Aorta (tissue), 5 donors: ENCODE data around the gene NXPH3. TPM values are rescaled to one million over a fixed set of nuclear protein-coding genes. Genes with fewer than 3 reads are reported as not detected.
"Not testable (repeated sequence)": the region's sequence is repeated elsewhere in the genome, so short reads cannot be mapped to it uniquely, and the experiment has no call there.

Source experiments
- ATAC-seq: fragments of 200-7000 bp; cut with Tn5 transposase; one replicate; pipeline ENCODE4 v1.9.1; 2022; ENCODE audit warnings: moderate library complexity; ENCODE audit not compliant: low FRiP score
- DNase-seq, 2 donors: peaks; one replicate each; pipeline ENCODE4 v3.0.0-alpha.2; 2020
- H3K27ac ChIP-seq, 2 donors: one replicate each; pipeline ENCODE4 v1.5.1; 2013; ENCODE audit warnings: low read length in 2 of 2, mild to moderate bottlenecking in 2 of 2, moderate library complexity in 2 of 2, control low read depth in 1 of 2, inconsistent platforms in 1 of 2, low read depth in 1 of 2
- H3K27me3 ChIP-seq, 2 donors: one replicate each; pipeline ENCODE4 v1.6.1; 2013; ENCODE audit warnings: control low read depth in 1 of 2, low read length in 1 of 2, mild to moderate bottlenecking in 1 of 2, moderate library complexity in 1 of 2; ENCODE audit not compliant: insufficient read depth in 2 of 2, control insufficient read depth in 1 of 2
- H3K36me3 ChIP-seq, 2 donors: one replicate each; pipeline ENCODE4 v1.6.1; 2013; ENCODE audit warnings: control low read depth in 1 of 2, low read length in 1 of 2, mild to moderate bottlenecking in 1 of 2; ENCODE audit not compliant: insufficient read depth in 2 of 2, control insufficient read depth in 1 of 2
- H3K4me1 ChIP-seq, 2 donors: one replicate each; pipeline ENCODE4 v1.6.1; 2013; ENCODE audit warnings: low read length in 2 of 2, control low read depth in 1 of 2, mild to moderate bottlenecking in 1 of 2, moderate library complexity in 1 of 2; ENCODE audit not compliant: insufficient read depth in 2 of 2, control insufficient read depth in 1 of 2
- H3K4me3 ChIP-seq, 2 donors: one replicate each; pipeline ENCODE4 v1.5.1; 2013; ENCODE audit warnings: low read length in 2 of 2, control low read depth in 1 of 2, mild to moderate bottlenecking in 1 of 2
- H3K9me3 ChIP-seq: one replicate; pipeline ENCODE4 v1.6.1; 2013; ENCODE audit warnings: mild to moderate bottlenecking, low read length; ENCODE audit not compliant: control insufficient read depth
- WGBS, 2 donors: extraction: QIAGEN DNeasy Blood & Tissue Kit; methylation state at CpG; one replicate each; pipeline ENCODE4 v1.1.7; 2013; 5-methylcytosine and 5-hydroxymethylcytosine counted together
- intact Hi-C, 2 donors: fragments of 100-400 bp; cut with DNase I; formaldehyde crosslinking; loops; one replicate each; pipeline versions ENCODE4 v1.14.2 to v1.15.0; 2022
- polyA plus RNA-seq, 2 donors: library from polyadenylated mRNA; stranded (reverse); fragments of 200-250 nt; gene quantifications; one replicate each; pipeline ENCODE4 v1.2.3, GENCODE V29; 2013
- total RNA-seq, 2 donors: library from RNA; stranded (reverse); fragmentation: NEBNext Ultra II Directional; extraction: Animal tissue kit (Norgen Biotek cat#: 25700); gene quantifications; one replicate each; pipeline ENCODE4 v1.2.1, GENCODE V29; 2021
- donor health status: healthy with polysubstance abuse.
- donor health status: Bipolar disorder and iron deficiency.
- donor health status: DM: no; HTN: no; CAD: no.
- donor health status: DM: no; HTN: no; CAD: no.
- donor health status: DM: yes; HTN: yes; CAD: no.

Gene NXPH3
- total and polyA plus RNA-seq, 4 donors, result 40.4 to 87.5 (median 65.5) TPM

GRCh38 chr17:49564638-49565037 is 11.0 kb upstream of the NXPH3 start:
- Histone ChIP-seq H3K27me3 (no peaks in the 10 kb centered on the region), H3K4me1 (peaks cover 0 to 5% of the 10 kb centered on the region in 2 donors), H3K4me3 (no peak overlapping the region), H3K9me3 (no peaks in the 10 kb centered on the region), H3K27ac (no peak overlapping the region), H3K36me3 (no peaks in the 10 kb centered on the region)
- DNase-seq (no peak), ATAC-seq (no peak)
- intact Hi-C loops, result loop anchor here (5.0 to 10.0 kb wide), 4 partner anchors 223 to 520 kb away; partner anchors contain the start of genes DLX3 (in 2 of the 2) and KAT7 (in 2 of the 2)
- WGBS, 2 donors, result 75 to 80% methylated on average over 4 of the region's 4 CpGs

- intact Hi-C loops, result loop anchor here (5.0 to 10.0 kb wide), 4 partner anchors 221 to 519 kb away; partner anchors contain the start of genes KAT7 (in 2 of the 2) and DLX3 (in 1 of the 2)
- ATAC-seq (peak; percentile 58), DNase-seq (peak; percentile 62 to 89)
- peak overlapping the region in 1 of 2 donors; percentile 60 for H3K27ac ChIP-seq
- 5 to 11% methylated on average over 14 of the region's 14 CpGs for WGBS, 2 donors
- H3K27me3 ChIP-seq, result no peaks in the 10 kb centered on the region
- peaks cover 0 to 5% of the 10 kb centered on the region in 2 donors for H3K4me1 ChIP-seq
- H3K9me3 ChIP-seq, result no peaks in the 10 kb centered on the region
- no peaks in the 10 kb centered on the region for H3K36me3 ChIP-seq
- no peak overlapping the region for H3K4me3 ChIP-seq
Measured at GRCh38 chr17:49565948-49566491, 9.7 kb upstream of the NXPH3 start.

GRCh38 chr17:49566668-49567071 is 9.0 kb upstream of the NXPH3 start:
- 31 to 35% methylated on average over 5 of the region's 5 CpGs for WGBS, 2 donors
- H3K27me3 ChIP-seq, result no peaks in the 10 kb centered on the region
- no peaks in the 10 kb centered on the region for H3K9me3 ChIP-seq
- no peak overlapping the region for H3K4me3 ChIP-seq
- intact Hi-C loops, result loop anchor here (5.0 to 10.0 kb wide), 4 partner anchors 221 to 518 kb away; partner anchors contain the start of genes KAT7 (in 2 of the 2) and DLX3 (in 1 of the 2)
- peaks cover 0 to 5% of the 10 kb centered on the region in 2 donors for H3K4me1 ChIP-seq
- no peak for ATAC-seq
- H3K27ac ChIP-seq, result peak overlapping the region in 1 of 2 donors; percentile 90
- no peaks in the 10 kb centered on the region for H3K36me3 ChIP-seq
- peak; percentile 22 to 50 for DNase-seq

- peak in 1 of 2 donors; percentile 72 for DNase-seq
- no peak overlapping the region for H3K4me3 ChIP-seq
- H3K27me3 ChIP-seq, result no peaks in the 10 kb centered on the region
- no peaks in the 10 kb centered on the region for H3K9me3 ChIP-seq
- no peaks in the 10 kb centered on the region for H3K36me3 ChIP-seq
- WGBS, 2 donors, result 76 to 85% methylated on average over 9 of the region's 9 CpGs
- intact Hi-C loops, result loop anchor here (5.0 to 10.0 kb wide), 4 partner anchors 220 to 518 kb away; partner anchors contain the start of genes KAT7 (in 2 of the 2) and DLX3 (in 1 of the 2)
- peak overlapping the region in 1 of 2 donors; percentile 90 for H3K27ac ChIP-seq
- H3K4me1 ChIP-seq, result peaks cover 0 to 5% of the 10 kb centered on the region in 2 donors
- no peak for ATAC-seq
Measured at GRCh38 chr17:49567104-49567521, 8.6 kb upstream of the NXPH3 start.

- intact Hi-C loops, result loop anchor here (2.0 to 10.0 kb wide), 5 partner anchors 219 to 517 kb away; partner anchors contain the start of genes KAT7 (in 2 of the 2) and DLX3 (in 1 of the 2)
- no peaks in the 10 kb centered on the region for H3K27me3 ChIP-seq
- 7 to 9% methylated on average over 42 of the region's 42 CpGs for WGBS, 2 donors
- H3K9me3 ChIP-seq, result no peaks in the 10 kb centered on the region
- peak overlapping the region in 1 of 2 donors; percentile 90 for H3K27ac ChIP-seq
- H3K4me1 ChIP-seq, result peaks cover 0 to 5% of the 10 kb centered on the region in 2 donors
- no peaks in the 10 kb centered on the region for H3K36me3 ChIP-seq
- ATAC-seq, result peak; percentile 90
- DNase-seq, result peak; percentile 95 to 96
- no peak overlapping the region for H3K4me3 ChIP-seq
Measured at GRCh38 chr17:49567871-49568694, 7.6 kb upstream of the NXPH3 start.

GRCh38 chr17:49568695-49569047 is 7.0 kb upstream of the NXPH3 start:
- WGBS, 2 donors, result 80% methylated on average over 7 of the region's 7 CpGs
- not testable (repeated sequence) for H3K27ac ChIP-seq, H3K27me3 ChIP-seq, H3K4me1 ChIP-seq, H3K36me3 ChIP-seq, H3K9me3 ChIP-seq, ATAC-seq, H3K4me3 ChIP-seq
- DNase-seq, result peak in 1 of 2 donors; percentile 48
- intact Hi-C loops, result loop anchor here (2.0 to 10.0 kb wide), 5 partner anchors 219 to 516 kb away; partner anchors contain the start of genes KAT7 (in 2 of the 2) and DLX3 (in 1 of the 2)

- DNase-seq, result peak in 1 of 2 donors; percentile 75
- H3K4me1 ChIP-seq, result peaks cover 0 to 5% of the 10 kb centered on the region in 2 donors
Measured at GRCh38 chr17:49570540-49571242, 5.0 kb upstream of the NXPH3 start.

GRCh38 chr17:49571283-49571682 is 4.4 kb upstream of the NXPH3 start:
- Histone ChIP-seq H3K36me3 (no peaks in the 10 kb centered on the region), H3K27ac (peak overlapping the region in 1 of 2 donors; percentile 26), H3K27me3 (no peaks in the 10 kb centered on the region), H3K9me3 (no peaks in the 10 kb centered on the region), H3K4me1 (peaks cover 0 to 5% of the 10 kb centered on the region in 2 donors), H3K4me3 (no peak overlapping the region)
- DNase-seq (peak in 1 of 2 donors; percentile 41), ATAC-seq (no peak)
- 57 to 64% methylated on average over 6 of the region's 6 CpGs for WGBS, 2 donors
- intact Hi-C loops, result loop anchor here in 1 of 2 donors (2.0 to 5.0 kb wide), 2 partner anchors 61 to 124 kb away; no protein-coding TSS in a partner anchor

More at GRCh38 chr17:49570540-49571242, 5.0 kb upstream of the NXPH3 start:
- Histone ChIP-seq H3K4me3 (no peak overlapping the region), H3K27me3 (no peaks in the 10 kb centered on the region), H3K27ac (peak overlapping the region; percentile 7 to 63), H3K9me3 (no peaks in the 10 kb centered on the region), H3K36me3 (no peaks in the 10 kb centered on the region)
- 58 to 64% methylated on average over 11 of the region's 11 CpGs for WGBS, 2 donors
- intact Hi-C loops, result loop anchor here (1.0 to 5.0 kb wide), 3 partner anchors 62 to 125 kb away; no protein-coding TSS in a partner anchor
- ATAC-seq, result no peak
